Stimulated activated CD4-positive, alpha-beta T cell treated with anti-CD3 and anti-CD28 coated beads, Interleukin-12 subunit alpha, Interleukin-12 subunit beta, amount 100 ng/mL, for 4 hours (primary cell): ENCODE data around the gene HEPACAM.

Experiments
- DNase-seq: peaks from one replicate; pipeline ENCODE4 v3.0.0-alpha.2; 2020

HEPACAM gene

DNA sequence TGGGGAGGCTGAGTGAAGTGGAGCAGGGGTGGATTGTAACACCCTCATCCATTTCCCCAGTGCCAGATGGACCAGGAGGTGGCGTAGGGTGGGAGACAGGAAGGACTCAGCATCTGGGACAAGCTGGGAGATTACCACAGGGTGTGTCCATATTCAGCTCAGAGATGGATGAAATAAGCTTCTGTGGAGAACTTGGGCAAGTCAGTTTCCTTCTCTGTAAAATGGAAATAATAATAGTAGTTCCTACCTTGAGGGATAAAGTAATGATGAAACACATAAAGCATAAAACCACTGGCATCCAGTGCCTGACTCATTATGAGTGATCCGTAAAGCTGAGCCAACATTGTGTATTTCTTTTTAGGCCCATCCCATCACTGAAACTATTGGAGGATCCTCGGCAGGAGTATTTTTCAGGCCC, 37.6 kb downstream of the HEPACAM start:
- no peak for DNase-seq

DNA sequence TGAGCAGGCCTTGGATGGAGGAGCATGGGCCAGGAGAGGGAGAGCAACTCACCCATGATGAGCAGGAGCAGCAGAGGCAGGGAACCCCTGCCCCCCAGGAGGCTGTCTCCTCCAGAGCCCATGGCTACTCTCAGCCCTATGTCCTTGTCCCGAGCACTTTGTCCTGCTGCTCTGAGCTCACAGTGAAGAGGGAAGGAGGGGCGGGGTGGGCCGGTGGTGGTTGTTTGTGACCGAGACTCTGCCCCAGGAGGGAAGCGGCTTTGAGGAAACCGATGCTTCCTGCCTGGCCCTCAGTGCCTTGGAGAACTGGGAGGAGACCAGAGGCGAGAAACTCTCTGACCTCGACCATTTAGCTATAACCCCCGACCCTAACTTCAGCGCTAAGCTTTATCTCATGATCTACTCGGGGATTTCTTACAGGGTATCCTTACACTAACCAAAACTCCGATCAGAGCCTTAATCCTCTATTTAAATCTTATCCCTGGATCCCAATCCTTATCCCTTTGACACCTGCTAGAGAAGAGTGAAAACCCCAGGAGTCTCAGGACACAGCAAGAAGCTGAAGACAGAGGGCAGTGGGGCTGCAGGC, 38.1 kb downstream of the HEPACAM start, which contains the start of gene ROBO4:
Gene ROBO4 (minus strand): TSS at position 192 of the 589 bp plus-strand sequence. CDS start 70 bp downstream, at position 122.
- DNase-seq: no peak

DNA sequence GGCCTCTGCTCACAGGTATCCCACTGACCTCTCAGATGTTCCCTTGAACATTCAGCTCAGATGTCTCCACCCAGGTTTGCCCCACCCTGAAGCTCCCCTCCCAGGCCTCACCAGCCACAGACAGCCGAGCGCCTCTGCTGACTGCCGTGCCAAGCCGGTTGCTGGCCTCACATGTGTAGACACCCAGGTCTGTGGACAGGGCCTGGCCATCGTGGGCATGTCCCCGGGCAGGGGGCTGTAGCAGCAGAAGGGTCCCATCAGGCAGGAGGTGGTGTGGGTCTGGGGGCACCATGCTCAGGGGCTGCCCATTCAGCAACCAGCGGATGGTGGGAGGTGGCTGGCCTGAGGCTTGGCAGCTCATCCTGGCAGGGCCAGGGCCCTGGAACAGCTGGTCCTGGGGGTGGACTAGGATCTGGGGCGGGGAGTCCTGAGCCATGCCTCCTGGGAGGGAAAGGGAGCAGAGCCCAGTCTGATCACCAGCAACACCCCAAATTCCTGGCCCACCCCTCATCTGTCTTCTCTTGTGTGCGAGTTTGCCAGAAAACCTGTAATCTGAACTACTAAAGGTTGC, 38.9 kb downstream of the HEPACAM start:
- no peak for DNase-seq

DNA sequence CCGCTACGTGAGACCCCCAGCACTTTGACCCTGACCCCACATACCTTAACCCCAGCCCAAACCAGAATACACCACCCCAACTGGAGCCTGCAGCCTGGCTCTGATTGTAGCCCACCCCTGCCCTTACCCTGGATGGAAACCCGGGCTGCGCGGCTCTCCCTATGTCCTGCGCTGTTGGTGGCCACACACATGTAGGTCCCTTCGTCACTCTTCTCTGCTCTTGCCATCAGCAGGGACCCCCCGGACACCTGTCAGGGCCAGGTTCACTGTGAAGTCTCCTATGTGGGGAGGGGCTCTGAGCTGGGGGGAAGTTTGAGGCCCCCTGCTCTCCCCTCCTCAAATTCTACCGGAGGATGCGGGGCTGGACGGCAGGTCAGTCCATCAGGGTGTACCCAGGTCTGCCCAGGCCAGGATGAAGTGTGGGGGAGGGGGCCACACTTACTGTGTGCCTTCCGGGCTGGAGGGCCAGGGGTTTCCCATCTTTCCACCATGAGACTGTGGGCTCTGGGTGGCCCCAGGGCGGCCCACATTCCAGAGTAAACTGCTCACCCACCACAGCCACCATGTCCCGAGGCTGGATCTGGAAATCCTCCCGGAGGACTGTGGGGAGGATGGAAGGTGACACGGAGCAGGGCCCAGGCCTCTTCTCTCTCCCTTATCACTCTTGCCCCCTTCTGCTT, 39.6 kb downstream of the HEPACAM start:
- DNase-seq: no peak

DNA sequence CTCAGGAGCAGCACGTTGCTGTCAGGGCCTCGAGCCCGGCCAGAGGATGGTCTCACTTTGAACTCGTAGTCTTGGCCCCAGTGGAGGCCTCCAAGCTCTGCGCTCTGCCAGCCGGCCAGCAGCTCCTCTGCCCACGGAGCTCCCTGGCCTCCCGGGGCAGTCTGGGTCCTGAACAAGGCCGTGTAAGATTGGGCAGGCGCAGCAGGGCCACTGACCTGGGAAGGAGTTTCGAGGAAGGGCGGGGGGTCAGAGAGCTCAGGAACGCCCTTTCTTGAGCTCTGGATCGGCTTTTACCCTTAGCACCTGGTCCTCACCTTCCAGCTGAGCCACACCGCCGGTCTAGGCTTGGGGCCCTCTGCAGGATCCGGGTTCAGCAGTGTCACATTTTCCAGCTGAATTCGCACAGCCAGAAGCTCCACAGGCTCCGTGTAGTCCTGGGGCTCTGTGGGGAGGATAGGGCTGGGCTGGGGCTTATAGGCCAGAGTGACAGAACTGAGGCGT, 40.3 kb downstream of the HEPACAM start:
- DNase-seq: no peak

DNA sequence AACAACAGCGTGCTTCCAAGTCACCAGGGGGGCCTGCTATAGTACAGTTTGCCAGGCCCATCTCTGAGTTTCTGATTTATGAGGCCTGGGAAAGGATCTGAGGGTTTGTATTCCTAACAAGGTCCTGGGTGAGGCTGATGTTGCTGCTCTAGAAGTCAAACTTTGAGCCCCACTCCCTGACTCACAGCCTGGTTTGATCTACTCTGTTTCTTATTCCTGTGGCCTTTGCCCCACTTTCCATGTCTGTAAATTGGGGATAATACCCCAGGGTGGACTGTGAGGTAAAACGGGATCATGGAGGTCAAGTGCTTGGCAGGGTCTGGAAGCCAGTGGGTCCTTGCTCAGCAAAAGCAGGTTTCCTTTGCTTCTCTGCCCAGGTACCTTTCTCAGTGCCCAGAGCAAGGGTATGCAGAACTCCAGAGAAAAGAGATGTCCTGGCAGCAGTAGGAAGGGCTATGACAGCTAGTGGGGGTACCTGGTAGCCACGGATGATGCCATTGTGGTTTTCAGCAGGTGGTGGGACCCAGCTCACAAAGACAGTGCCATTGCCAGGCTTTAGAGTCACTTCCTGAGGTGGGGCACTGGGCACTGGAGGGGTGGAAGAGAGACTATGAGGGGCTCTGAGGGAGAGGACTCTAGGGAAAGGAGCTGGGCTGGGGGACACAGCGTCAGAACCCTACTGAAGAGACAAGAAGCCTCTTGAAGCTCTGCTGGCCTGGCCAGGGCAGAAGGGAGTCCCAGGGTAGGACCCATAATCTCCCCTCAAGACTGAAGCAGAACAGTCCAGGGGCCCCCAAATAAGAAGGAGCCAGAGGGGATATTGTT, 41.0 kb downstream of the HEPACAM start:
- no peak for DNase-seq

DNA sequence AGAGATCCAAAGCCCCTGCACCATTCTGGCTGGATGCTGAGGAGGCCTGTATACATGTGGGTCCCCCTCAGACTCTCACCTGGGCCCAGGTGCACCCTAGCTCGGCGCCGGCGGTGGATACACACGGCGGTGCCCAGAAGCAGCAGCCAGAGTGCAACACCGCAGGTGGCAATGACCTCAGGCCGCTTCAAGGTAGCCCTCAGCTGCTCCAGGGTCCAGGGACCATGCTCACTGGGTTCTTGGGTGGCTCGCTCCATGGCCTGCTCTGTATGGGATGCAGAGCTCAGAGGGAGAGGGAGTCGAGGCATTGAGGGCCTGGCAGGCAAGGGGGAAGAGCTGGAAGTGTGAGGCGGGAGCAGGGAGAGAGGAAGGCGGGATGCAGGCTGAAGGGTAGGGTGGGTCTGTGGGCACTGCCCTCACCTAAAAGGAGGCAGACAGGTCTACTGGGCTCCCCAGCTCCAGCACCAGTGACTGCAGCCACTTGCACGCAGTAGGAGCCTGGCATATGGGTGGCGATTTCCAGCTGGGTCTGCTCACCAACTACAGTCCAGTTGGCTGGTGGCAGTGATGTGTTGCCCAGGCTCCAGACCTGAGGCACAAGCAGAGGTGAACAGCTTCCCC, 42.0 kb downstream of the HEPACAM start:
- no peak for DNase-seq

DNA sequence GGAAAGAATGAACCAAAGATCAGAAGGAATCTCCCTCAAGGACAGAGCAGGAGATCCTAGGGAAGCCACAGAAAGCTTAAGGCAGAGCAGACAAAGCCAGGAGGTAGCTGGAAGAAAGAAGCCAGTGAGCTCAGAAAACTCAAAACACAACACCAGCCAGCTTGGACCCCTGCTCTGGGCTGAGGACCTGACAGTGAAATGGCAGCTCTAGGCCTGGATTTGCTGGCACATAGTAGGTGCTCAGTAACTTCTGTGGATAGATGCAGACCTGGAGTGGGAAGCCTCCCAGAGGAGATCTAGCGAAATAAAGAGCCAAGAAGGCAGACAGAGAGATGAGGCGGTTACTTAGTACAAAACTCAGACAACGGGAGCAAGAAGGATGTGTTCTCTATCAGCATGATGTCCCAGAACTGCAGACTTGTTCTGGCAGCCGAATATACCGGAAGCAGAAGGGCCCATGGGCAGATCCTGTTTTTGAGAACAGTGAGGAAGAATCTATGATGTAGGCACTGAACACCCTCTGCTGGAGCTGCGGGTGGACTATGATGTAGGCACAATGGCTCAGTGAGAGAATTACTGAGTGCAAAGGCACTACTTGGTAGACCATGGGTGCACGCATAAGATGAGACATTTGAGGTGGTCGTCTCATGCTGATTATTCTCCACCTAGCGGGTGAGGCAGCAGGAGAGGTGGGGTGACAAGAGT, 42.9 kb downstream of the HEPACAM start:
- no peak for DNase-seq

DNA sequence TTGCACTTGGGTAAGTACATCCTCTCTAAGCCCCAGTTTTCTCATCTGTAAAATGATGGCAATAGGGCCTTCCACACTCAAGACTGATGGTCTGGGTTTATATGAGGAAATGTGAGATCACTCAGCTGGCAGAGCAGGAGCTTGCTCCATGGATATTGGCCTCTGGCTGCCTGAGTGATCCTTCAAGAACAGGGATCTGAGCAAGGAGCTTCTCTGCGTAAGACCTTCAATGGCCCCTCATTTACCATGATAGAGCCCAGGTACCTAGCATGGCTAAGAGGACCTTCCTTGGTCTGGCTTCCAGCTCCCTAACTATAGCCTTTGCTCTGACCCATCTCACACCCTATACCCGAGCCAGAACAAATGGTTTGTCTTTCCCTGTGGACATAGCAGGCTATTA, 43.7 kb downstream of the HEPACAM start:
- DNase-seq: no peak

DNA sequence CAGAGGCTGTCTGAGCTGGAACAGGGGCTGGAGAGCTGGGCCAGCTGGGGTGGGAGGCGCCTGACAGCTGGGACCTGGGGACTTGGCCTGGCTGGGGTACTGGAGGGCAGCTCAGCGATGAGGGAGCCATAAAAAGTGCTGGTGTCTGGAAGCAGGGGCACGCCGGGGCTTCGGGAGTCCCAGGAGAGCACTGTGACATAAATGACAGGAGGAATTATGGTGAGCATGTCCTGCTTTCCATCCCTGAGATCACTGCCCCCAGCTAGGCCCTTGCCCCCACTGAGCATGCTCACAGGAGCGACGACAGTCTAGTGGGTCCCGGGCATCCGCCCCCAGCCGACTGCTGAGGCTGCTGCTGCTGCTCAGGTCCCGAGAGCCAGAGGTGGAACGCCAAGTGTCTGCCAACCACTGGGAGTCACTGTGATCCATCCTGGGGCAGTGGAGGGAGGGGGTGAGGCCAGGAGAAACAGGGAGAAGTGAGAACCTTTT, 44.4 kb downstream of the HEPACAM start:
- no peak for DNase-seq

DNA sequence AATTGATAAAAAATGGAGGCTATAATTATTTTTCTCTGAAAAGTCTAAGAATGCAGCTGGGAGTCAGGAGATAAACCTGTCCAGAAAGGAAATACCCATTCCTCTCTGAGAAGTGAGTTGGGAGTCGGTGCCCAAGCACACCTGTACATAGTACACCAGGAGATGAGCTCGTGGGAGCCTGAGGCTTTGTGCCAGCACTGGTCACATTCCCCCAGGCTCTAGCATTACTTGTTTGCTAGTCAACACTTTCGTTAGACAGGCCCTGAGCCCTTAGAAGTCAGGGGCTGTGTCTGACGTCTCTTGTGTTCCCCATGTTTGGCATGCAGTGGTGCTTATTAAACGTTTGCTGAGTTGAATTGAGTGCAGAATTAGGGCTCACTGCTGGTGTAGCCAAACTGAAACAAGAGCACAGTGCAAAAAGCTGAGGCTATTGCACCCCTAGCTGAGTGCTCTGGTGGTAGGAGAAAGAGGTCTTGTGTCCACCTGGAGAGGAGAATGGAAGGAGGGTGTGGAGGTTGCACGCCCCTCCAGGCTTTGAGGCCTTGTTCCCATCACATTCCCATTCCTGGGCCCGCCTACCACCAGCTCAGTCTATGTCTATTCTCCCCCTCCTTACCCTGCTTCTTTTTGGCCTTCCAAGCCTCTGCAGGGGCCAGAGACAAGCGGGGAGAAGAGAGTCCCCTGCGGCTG, 45.0 kb downstream of the HEPACAM start:
- DNase-seq: no peak

DNA sequence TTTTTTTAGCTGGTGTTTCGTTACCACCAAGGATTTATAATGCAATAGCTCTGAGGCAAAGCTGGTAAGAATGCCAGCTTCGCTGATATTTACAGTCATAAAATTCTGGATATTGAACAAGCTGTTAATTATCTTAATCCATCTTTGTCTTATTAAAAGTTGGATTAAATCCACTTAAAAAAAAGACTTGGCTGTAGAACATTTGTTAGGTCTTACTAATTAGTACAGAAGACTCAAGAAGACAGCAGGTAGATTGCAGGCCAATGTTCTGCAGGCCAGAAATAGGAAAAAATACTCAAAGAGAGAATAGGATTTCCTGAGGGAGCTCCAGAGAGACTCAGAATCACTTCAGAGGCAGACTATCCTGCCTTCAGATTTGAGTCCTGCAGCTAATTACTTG, 45.7 kb downstream of the HEPACAM start:
- DNase-seq: no peak

DNA sequence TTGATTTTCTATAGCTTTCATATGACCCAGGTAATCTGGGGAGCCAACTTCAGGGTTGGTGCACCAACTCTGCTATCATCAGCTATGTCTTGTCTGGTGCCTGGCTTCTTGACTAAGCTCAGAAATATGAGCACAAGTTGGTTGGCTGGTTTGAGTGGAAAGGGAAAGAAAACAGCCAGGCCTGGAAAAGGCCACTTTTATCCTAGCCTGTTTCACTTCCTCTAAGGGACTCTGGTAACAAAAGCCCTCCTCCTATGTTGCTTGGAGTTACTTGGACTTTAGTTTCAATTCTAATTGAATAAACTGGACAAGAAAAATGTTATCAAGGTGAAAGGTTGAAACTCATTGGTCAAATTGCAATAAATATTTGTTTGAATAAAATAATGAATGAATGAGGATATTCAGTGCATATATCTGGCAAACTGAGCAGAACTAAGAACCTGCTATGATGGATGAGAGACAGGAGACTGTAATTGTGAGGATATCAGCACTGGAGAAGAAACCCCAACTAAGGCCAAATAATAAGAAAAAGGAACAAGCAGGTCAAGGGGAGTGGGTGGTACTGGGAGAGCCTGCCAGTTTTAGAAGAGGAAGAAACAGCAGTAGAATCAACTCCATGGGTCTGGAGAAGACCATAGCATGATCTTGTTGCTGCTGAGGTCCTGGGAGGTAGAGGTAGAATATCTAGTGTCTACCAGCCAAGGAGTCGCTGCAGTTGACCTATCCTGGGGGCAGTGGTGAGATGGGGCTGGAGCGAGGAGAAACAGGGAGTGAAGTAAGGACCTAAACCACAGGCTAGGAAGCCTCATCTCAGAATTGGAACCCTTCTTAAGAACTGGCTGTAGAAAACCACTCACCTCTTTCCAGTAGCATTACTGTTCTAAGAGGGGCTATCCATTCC, 46.4 kb downstream of the HEPACAM start:
- DNase-seq: no peak

DNA sequence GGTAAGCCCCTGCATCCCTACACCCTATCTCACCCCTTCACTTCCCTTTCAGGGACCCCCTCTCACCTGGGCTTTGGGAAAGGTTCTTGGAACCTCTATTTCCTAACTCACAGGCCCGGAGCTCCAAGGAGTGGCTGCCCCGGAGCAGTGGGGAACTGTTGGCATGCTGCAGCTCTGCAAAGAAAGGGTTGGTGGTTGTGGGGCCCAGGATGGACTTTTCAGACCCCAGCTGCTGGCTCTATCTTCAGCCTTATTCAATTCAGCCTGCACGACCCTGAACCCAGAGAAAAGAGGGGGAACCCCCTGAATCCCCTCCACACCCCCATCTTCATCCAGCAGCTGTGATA, 48.2 kb downstream of the HEPACAM start:
- no peak for DNase-seq

DNA sequence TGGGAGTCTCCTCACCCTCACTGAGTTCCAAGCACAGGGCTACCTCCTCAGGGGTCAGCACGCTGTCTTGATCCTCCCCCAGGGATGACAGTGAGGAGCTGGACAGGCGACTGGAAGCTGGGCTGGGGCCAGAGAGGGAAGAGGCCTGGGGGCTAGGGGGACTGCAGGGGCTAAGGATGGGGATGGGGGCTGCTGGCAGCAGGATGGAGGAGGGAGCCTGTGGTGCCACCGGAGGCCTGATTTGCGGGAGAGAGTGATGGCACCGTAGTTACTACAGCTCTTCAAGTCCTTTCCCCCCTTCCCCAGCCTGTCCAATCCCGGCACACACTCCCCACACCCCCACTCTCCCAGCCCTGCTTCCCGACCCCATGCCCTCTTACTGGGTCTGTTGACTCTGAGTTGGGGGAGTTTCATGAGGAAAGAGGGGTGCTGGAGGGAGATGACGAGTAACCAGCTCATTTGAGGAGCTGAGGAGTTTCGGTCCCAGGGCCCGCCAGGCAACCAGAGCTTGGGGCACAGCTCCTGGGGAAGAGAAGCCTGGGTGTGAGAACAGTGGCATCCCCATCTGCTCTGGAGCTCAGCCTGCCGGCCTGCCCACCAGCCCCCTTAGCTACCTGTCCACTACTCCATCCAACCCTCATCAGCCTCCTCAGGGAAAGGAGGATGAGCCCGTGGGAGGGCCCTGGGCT, 48.7 kb downstream of the HEPACAM start:
- DNase-seq: no peak

DNA sequence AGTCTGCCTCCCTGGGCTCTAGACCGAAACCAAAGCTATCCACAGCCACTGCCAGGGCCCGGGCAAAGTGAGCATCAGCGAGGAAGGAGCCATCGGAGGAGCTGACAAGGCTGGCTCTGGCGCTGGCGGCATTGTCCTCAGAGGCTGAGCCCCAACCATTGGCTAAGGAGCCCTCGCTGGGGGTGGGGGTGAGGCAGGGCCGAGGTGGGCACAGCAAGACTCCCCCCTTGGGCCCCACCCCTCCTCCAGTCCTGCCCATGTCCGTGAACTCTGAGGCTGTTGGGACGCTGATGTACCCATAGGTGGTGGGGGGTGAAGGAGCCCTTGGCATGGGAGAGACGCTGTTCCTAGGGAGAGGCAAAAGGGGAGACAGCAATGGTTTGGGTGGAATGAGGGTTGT, 49.4 kb downstream of the HEPACAM start:
- no peak for DNase-seq

DNA sequence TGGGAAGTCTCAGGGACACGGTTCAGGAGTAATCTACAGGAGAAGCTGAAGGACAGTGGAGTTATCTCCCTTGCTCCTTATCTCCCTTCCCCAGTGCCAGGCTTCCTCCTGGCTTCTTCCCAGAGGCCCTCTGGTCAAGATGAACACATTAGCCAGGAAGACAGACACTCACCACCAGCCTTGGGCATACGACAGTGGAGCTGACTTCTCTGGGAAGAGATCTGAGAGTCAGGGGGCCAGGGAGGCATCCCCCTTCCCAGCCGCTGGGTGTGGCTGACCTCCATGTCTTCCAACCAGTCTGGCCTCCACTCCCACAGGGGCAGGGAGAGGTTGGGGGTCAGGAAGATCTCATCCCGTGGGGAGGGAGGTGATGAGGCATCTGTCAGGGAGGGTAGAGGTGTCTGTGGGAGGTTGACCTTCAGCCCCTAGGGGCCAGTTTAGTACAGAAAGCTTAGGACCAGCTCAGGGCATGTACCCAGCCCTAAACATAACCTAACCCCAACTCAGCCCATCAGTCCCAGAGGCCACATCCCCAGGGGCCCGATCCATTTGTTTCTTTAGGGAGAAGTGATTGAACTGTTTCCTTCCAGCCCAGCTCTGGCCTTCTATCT, 50.9 kb downstream of the HEPACAM start:
- no peak for DNase-seq

DNA sequence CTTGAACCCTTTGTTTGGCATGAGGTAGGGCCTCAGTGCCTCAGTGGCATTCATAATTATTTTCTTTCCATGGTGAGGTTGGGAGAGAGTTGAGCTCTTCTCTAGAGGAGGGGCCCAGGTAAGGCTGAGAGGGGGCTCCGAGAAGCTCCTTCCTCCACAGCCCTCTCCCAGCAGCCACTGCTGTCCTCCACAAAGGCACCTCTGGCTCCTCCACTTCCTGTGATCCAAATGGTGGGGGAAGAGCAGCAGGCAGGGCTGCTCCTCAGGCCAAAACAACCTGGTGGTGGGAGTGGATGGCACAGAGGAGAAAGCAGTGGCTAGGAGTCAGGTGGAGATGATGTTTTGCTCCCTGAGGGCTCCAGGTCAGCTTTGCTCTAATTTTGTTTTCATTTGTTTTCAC, 51.5 kb downstream of the HEPACAM start:
- DNase-seq: no peak

DNA sequence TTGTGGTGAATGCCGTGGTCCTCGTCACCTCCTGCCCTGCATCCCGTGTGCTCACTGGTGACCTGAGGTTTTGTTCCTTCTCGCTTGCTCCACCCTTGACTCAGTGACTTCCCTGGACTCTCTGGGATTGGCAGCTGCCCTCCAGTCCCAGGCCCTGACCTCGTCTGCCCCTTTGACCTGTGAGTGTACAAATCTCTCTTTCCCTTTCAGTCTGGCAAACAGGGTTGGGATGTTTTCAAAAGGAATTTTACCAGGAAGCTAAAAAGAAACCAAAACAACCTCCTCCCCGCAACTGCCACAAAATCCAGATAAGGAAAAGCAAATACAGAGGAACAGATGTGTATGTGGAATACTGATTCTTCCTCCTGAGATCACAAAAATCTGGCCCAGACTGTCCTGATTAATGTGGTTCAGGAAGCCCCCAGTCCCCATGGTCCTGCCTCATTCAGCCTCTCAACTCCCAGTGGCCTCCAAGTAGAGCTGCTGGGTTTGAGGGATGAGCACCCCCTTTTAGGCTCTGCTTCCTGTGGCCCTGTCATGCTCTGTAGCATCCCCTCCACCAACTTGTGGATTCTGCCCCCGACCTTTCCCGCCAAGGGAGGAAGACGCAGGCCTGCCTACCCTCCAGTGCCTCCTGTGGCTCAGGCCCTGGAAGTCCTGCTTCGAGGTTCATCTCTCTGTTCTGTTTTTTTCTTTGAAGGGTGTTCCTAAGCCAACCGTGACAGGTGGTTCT, 53.3 kb downstream of the HEPACAM start:
- no peak for DNase-seq
